NCI-H2029 (cell line): ENCODE data around the gene MS4A10.
"Not testable (repeated sequence)": the region's sequence is repeated elsewhere in the genome, so short reads cannot be mapped to it uniquely, and the experiment has no call there.

Source experiments
- DNase-seq: peaks from one replicate; lab custom pipeline; 2025; lab: John Stamatoyannopoulos, UW

MS4A10 gene

GRCh38 chr11:60786811-60787567, 1.9 kb downstream of the MS4A10 start:
- DNase-seq = no peak

- DNase-seq = no peak
Measured at GRCh38 chr11:60788401-60789125, 3.4 kb downstream of the MS4A10 start.

DNA sequence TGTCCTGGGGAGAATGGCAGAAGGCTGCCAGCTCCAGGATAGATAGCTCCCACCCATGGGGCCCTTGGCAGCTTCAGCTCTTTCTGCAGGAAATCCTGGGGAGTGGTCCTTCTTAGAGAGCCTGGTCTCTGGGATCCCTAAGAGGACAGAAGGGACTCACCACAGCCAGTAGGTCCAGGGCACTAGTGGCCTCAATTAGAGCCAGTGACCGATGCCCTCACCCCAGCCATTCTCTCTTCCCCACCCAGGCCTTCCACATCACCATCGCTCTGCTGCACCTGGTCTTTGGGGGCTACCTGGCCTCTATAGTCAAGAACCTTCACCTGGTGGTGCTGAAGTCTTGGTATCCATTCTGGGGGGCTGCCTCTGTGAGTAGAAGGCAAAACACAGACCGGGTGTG, 5.6 kb downstream of the MS4A10 start:
- no peak for DNase-seq

- no peak for DNase-seq
Measured at GRCh38 chr11:60791153-60791933, 6.2 kb downstream of the MS4A10 start.

DNA sequence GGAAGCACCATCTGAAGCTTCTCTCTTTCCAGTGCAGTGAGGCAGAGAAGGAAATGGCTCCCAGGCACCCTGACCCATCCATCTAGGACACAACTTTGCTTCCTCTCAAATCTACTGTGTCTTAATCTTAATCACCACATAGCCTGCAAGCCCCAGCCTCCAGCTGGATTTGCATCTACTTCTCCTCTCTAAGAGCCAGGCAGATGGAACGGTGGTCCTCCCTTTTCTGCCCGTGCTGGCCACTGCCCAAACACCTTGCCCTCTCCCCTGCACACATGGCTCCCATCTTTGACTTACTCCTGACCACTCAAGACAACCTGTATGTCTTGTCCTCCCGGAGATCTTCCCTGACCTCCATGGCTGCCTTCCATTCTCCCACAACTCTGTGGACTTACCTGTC, 7.4 kb downstream of the MS4A10 start:
- no peak for DNase-seq

DNA sequence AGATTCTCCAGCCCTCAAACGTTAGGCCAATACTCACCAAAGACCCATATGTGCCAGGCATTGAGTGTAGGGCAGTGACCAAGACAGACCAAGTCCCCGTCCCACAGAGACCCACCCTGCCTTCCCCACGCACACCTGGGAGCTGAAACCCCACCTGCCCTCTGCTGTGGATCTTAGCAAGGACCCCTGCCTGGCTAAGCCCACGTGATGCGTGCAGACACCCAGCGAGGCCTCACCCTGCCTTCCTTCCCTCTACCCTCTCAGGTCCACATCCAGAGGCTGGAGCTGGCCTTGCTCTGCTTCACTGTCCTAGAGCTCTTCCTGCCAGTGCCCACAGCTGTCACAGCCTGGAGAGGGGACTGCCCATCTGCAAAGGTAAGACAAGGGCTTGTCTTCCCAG, 10.2 kb downstream of the MS4A10 start:
- DNase-seq = no peak

DNA sequence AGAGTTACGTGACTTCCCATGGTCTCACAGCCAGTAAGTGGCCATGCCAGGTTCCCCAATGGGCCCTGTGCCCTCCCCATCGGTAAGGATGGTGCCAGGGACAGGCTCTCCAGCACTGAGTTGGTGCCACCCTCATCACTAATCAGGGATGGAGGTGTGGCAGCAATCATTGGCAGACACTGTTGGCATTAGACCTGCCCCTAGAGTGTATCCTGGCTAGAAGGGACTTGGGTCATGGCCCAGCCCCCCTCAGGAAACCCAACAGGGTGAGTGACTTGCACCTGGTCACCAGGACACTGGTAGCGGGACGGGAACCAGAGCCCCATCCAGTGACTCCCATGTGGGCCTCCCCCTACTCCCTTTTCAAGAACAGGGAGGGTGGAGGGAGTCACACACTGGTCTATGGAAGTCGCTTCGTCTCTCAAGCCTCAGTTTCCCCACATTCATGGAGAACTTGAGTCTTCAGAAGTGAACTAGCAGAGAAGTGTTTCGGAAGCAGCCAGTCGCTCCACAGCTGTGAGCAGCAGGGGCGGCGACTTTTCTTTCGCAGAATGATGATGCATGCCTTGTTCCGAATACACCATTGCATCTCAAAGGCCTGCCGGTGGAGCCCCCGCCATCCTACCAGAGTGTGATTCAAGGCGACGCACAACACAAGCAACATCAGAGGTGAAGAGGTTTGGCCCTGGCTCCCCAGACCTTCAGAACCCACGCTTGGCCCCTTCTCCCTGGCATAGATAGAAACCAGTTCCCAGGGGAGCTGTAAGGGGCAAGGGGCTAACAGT, 12.9 kb downstream of the MS4A10 start:
- no peak for DNase-seq

DNA sequence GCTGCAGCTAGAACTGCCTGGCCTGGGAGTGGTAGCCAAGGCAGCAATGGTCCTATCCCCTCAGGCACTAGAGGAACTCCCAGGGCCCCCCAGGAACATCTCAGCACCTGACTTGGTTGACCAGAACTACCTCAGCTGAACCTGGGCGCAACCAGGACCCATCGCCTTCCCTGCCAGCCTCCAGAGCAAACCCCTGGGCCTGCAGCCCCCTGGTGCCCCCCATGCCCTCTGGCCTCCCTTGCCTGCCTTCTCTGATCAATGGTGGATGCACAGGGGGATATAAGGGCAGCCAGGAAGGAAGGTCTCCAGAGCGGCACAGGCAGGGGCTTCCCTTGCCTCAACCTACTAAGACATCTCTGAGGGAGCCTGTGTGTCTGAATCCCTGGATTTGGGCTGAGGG, 13.5 kb downstream of the MS4A10 start:
- no peak for DNase-seq

DNA sequence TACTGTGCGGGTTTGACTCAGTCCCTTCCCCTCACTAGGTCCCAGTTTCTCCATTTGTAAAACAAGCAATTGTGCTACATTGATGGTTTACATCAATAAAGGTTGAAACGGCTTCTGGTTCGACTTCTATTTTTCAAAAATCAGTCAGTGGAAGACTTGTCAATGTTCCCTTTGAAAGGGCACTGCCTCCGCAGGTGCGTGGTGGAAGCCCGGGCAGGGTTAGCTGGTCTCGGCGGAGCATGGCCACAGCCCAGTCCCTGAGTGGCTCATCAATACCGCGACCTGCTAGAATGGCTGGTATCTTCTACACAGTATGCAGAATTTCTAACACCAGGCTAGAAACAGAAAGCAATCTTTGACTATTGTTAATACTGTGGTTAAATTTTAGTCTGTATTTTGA, 16.1 kb downstream of the MS4A10 start:
- no peak for DNase-seq

GRCh38 chr11:60803273-60803936, 18.3 kb downstream of the MS4A10 start:
- DNase-seq = no peak

DNA sequence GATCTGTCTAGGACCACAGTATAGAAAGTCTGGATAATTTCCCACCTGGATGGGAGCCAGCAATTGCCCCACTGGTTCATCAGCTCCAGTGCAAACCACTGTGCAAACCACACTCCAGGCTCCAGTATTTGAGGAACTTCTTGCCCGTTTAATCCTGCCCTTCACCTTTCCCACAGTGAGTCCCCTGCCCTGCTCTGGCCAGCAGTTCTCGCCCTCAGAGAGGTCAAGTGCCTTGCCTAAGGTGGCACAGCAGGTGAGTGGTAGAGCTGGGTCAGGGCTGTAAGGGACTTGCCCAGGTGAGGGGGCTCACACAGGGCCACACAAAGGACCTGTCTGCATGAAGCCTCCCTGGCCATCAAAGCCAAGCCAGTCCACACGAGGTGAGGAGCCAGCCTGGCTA, 24.1 kb downstream of the MS4A10 start:
- DNase-seq = no peak

- DNase-seq = no peak
Measured at GRCh38 chr11:60809691-60810090, 24.6 kb downstream of the MS4A10 start.

GRCh38 chr11:60810151-60810550, 25.0 kb downstream of the MS4A10 start:
- no peak for DNase-seq

DNA sequence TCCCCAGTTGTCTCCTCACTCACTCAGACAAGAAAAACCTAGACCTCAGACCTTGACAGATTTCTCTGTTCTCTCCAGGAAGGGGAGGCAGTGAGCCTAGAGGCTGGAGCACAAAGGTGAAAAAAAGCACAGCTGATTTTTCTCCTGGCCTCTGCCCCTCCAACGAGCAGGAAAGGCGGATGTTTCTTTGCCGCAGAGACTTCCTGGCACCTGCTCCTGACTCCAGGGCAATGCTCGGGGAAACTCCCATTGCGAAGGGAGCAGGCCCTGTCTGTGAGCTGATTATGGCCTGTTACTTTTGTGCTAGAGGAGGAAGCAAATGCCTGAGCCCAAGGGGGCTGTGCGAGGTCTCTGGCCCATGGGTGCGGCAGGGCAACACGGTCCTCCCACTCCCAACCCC, 25.4 kb downstream of the MS4A10 start:
- DNase-seq = no peak

DNA sequence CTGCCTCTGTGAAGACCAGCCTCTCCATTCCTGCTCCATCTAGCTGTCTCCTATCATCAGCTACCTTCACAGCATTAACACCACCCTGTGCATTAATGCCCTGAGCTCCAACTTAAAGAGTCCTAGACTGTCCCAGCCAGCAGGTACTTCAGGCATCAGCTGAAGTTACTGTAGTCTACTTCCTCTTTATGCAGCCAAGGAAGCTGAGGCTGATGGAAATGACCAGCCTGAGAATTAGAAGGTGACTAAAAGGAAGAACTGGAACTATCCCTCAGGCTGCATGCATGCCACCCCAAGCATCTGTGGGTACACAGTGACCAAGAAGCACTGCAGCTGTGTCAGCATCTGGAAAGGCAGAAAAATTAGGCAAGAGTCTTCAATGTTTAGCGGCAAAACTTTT, 28.2 kb downstream of the MS4A10 start:
- DNase-seq = no peak

GRCh38 chr11:60814112-60814511, 29.0 kb downstream of the MS4A10 start:
- DNase-seq = no peak

GRCh38 chr11:60816590-60817157, 31.5 kb downstream of the MS4A10 start:
- DNase-seq = no peak

- DNase-seq = no peak
Measured at GRCh38 chr11:60818057-60818456, 32.9 kb downstream of the MS4A10 start.

GRCh38 chr11:60821827-60822599, 36.9 kb downstream of the MS4A10 start:
- no peak for DNase-seq

- DNase-seq = not testable (repeated sequence)
Measured at GRCh38 chr11:60823745-60824306, 38.7 kb downstream of the MS4A10 start.
